Measurements from ENCODE around the gene GMPS.
"Not testable (repeated sequence)": the region's sequence is repeated elsewhere in the genome, so short reads cannot be mapped to it uniquely, and the experiment has no call there.

Gene GMPS

GRCh38 chr3:155852341-155852740, 18.1 kb upstream of the GMPS start:
- no peak for DNase-seq (ENCODE audit: low read depth)
- H3K4me3 ChIP-seq (replicated peaks; ENCODE audit: low read depth, low read length), result peak overlapping the region; percentile 83
- no peak for TF ChIP-seq CTCF (IDR thresholded peaks at IDR 0.05; ENCODE audit: low read length, missing control alignments)

DNA sequence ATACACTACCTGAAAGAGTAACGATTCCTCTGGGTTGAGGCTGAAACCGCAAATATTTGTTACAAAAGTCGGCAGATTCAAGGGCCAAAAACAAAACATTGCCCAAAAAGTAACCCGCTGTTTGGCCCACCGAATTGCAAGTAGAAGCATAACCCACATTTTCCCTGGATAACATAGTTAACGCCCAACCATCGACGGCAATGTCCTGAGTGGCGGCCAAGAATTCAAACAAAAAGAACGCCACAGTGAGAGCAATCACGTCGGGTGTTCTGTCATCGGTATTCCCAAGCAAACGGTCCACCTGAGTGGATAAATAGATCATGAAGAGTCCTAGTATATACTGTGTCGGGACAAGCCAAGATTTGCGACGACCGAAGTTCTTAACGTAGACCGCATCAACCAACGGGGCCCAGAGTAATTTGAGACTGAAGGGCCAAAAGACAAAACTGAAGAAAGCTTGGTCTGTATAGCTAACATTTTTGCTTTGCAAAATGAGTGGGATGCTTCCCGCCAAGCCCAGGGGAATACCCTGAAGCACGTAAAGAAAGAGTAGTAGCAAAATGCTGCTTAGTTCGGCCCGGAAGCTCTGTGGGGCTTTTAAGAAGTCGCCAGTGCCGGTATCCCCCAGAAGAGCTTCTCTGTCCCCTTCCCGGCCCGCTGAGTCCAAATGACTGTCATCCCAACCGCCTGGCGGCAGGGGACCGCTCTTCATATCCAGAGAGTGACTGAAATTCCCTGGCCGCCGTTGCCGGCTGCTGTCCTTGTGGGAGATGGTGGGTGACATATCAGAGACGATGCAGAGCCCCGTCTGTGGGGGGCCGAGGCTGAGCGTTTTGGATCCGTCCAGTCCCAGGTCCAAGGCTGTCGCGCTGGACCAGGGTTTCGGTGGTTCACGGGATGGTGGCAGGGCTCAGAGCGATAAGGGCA, 17.0 kb upstream of the GMPS start:
- DNase-seq (ENCODE audit: low read depth), result peak; percentile 30
- TF ChIP-seq CTCF (IDR thresholded peaks at IDR 0.05; ENCODE audit: low read length, missing control alignments), result no peak
- H3K4me3 ChIP-seq (replicated peaks; ENCODE audit: low read depth, low read length), result peak overlapping the region; percentile 83

DNA sequence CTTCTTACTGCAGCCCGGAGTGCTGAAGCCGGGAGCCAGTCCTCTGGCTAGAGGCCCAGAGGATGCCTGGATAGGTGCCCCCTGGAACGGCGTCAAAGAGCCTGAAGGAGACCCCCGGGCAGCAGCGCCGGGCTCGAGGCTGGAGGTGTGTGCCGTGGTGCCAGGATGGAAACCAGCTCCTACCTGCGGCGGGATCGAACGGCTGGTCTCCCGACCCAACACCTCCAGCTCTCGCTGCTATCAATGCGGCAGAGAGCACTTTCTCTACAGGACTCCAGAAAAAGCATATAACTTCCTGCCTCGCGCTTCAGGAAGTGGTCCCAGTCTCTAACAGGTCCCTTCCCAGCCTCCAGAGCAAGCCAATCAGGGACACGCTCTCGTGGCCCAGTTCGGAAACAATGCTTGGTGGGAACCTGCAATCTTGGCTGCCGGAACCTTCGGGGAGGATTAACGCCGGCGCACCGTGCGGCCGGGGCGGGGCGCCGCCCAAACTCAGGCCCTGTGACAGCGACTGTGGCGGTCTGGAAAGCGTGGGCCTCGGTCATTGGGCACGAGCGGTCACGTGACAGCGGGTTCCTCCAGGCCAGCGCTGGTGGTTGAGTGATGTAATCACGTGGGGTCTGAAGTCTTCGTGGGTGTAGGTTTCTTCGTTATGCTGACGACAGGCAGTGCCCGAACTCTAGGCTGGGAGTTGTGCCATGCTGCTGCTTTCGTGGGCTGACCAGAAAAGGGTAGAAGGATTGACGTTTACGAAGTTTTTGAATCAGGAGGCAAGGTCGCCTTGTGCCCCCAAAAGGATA, 16.1 kb upstream of the GMPS start, which contains the start of gene SLC33A1:
Gene SLC33A1, minus strand, starts transcription at position 287 of the 800 bp plus-strand sequence. CDS start 430 bp downstream, outside the sequence.
- DNase-seq (ENCODE audit: low read depth), result peak; percentile 100
- H3K4me3 ChIP-seq (replicated peaks; ENCODE audit: low read depth, low read length), result peak within 1 kb of the TSS; percentile 83
- no peak for TF ChIP-seq CTCF (IDR thresholded peaks at IDR 0.05; ENCODE audit: low read length, missing control alignments)

- DNase-seq (ENCODE audit: low read depth), result peak; percentile 44
- no peak overlapping the region for H3K4me3 ChIP-seq (replicated peaks; ENCODE audit: low read depth, low read length)
- TF ChIP-seq CTCF (IDR thresholded peaks at IDR 0.05; ENCODE audit: low read length, missing control alignments), result peak; percentile 31
These were observed 10.6 kb upstream of the GMPS start for GRCh38 chr3:155859859-155860258.

- not testable (repeated sequence) for DNase-seq (ENCODE audit: low read depth); H3K4me3 ChIP-seq (replicated peaks; ENCODE audit: low read depth, low read length)
These were observed 10.0 kb upstream of the GMPS start for GRCh38 chr3:155860424-155860823.

DNA sequence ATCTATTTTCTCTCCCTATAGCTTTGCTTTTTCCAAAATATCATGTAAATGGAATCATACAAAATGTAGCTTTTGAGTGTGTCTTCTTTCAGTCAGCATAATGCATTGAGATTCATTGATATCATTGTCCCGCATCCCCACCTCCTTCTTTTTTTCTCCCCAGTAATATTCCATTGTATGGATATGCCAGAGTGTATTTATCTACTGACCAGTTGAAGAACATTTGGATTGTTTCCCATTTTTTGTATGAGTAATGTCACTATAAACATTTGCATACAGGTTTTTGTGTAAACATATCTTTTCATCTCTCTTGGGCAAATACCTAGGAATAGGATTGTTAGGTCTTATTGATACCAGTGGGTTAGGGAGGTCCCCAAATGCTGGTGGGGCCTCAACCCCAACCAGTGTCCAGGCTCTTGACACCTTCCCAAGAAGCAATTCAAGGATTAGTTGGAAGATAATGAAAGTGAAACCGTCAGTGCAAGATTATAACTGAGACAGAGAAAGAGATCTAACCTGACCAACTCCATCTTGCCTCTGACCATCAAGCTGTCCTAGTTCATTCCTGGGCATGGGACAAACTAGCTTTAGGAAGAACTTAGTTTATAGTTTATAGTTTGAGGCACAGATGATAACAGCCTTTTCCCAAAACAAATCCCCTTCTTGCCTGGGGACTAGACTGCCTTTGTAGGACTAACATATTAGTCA, 8.8 kb upstream of the GMPS start:
- no peak overlapping the region for H3K4me3 ChIP-seq (replicated peaks; ENCODE audit: low read depth, low read length)
- TF ChIP-seq CTCF (IDR thresholded peaks at IDR 0.05; ENCODE audit: low read length, missing control alignments), result no peak

DNA sequence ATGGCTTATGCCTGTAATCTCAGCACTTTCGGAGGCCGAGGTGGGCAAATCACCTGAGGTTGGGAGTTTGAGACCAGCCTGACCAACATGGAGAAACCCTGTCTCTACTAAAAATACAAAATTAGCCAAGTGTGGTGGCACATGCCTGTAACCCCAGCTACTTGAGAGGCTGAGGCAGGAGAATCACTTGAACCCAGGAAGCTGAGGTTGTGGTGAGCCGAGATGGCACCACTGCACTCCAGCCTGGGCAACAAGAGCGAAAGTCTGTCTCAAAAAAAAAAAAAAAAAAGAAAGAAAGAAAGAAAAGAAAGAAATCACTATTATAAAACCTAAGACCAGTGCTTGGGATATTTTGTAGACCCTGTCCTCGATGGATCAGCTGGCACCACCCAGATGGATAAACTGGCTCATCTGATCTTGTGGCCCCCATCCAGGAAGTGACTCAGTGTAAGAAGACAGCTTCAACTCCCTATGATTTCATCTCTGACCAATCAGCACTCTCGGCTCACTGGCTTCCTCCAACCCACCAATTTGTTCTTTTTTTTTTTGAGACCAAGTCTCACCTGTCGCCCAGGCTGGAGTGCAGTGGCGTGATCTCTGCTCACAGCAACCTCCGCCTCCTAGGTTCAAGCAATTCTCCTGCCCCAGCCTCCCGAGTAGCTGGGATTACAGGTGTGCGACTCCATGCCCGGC, 8.0 kb upstream of the GMPS start:
- H3K4me3 ChIP-seq (replicated peaks; ENCODE audit: low read depth, low read length), result not testable (repeated sequence)
- DNase-seq (ENCODE audit: low read depth), result peak; percentile 58

More for the DNA sequence above, 8.8 kb upstream of the GMPS start:
- no peak for DNase-seq (ENCODE audit: low read depth)

Measured in fibroblast of pulmonary artery (primary cell).